MV-4-11 (cell line): ENCODE measurements around the gene C11orf54.
A peak's percentile ranks its signal among the peaks of the same experiment; 100 is the strongest.

Experiments
- DNase-seq: peaks from one replicate; lab custom pipeline; 2025; lab: John Stamatoyannopoulos, UW

The C11orf54 gene

DNA sequence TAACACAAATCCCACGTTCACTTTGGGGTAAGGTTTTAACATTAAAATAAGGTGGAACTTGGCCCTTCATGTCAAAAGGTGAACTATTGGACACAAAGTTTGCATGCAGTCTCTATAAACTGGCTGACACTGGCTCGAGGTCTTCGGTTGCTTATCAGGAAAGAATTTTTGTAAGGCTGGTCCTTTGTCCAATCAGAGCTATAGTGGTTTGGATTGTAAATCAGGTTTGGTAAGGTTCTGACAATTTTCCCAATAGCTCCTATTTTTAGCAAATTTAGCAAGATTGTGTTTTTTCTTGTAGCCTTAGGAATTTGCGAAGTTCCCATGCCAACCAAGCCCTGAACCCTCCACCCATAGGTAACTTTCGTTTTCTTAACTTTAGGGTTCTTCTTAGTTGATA, 25.0 kb downstream of the C11orf54 start:
- no peak for DNase-seq

DNA sequence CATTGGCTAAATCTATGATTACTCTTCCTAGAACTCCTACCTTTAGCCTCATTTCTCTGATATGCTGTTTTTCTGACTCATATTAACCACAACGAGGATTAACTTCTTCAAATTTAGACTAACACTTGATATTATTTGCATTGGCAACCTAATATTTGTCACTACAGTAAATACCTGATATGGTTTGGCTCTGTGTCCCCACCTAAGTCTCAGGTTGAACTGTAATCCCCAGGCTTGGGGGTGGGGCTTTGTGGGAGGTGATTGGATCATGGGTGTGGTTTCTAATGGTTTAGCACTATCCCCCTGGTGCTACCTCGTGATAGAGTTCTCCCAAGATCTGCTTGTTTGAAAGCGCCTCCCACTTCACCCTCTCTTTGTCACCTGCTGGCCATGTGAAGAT, 25.5 kb downstream of the C11orf54 start:
- no peak for DNase-seq

DNA sequence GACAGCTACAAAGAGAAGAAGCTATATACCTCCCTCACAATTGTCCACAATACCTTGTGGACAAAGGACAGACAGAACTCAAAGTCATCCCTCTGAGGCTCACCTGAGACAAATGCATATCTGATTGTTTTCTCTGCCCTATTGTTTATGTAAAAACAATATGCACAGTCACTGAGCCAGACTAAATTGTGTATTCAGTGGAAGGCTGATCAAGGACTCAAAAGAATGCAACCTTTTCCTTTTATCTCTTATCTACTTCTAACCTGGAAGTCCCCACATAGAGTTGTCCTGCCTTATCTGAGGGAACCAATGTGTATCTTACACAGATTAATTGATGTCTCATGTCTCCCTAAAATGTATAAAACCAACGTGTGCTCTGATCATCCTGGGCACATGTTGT, 28.7 kb downstream of the C11orf54 start:
- DNase-seq = no peak

DNA sequence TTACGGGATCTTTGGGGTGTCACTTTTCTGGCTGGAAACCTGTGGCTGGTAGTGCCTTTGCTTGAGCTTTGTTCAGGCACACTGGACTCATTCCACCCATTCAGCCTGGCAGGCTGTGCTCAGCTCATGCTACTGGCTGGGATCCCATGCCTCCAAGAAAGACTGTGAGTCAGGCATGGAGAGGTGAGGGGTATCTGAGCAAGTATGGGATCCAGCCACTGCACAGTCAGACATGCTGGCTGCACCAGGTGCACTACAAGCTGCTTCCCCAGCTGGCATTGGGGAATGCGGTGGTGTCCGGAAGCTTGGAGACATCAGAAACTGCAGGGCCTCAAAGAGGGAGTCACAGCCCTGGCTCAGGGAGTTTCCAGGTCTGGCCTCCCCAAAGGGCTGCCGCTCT, 30.7 kb downstream of the C11orf54 start:
- no peak for DNase-seq

DNA sequence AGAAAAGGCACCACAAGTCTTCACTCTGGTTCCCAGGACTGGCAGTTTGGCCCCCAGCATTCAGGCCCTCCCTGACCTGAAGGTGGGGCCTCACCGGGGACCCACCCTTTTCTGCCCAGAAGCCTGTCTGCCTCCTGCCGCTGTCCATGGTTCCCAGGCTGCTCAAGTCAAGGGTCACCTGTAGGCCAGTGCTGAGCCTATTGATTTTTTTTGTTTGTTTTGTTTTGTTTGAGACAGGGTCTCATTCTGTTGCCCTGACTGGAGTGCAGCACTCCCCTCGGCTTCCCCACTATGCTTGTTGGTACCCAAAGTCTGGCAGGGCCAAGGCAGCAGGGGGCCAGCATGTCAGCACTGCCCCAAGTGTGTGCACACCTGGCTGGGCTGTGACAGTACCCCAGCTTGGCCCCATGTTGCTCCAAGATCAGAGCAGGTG, 31.6 kb downstream of the C11orf54 start:
- DNase-seq = no peak

DNA sequence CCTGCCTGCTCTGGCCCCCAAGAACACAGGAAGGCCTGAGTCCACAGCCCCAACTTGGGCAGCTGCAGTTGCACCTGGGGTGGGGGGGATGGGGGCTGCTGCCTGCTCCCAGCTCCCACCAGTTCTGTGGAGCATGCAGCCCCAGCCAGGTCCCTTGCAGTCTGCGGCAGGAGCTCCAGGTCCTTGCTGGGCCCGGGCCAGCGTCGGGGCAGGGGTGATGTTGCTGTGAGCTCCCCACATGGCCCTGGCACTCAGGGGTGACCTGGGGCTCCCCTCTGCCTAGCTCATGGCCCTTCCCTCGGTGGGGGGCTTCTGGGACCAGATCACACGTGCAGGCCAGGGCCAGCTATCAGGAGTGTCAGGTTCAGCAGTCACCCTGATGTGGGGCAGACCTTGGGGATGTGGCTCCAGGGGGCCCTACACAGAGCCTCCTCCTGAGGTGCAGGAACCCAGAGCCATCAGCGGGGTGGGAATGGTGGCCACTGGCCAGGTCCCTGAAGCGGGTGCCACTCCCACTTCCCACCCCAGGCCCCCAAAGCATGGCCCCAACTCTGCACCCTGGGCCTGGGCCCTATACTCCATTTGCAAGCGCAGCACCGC, 32.2 kb downstream of the C11orf54 start:
- DNase-seq = no peak

DNA sequence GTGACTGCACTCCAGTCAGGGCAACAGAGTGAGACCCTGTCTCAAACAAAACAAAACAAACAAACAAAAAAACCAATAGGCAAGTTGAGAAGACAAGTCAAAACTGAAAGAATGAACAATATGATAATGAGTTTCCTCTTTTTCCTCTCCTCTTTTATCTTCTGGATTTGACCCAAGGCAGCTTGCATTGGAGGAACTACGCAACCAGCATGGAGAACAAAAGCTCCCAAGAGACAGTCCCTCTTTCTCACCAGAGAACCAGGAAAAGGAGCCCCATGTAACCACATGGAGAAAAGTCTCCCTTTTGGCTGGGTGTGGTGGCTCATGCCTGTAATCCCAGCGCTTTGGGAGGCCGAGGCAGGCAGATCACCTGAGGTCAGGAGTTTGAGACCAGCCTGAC, 33.1 kb downstream of the C11orf54 start:
- DNase-seq = peak; percentile 79

DNA sequence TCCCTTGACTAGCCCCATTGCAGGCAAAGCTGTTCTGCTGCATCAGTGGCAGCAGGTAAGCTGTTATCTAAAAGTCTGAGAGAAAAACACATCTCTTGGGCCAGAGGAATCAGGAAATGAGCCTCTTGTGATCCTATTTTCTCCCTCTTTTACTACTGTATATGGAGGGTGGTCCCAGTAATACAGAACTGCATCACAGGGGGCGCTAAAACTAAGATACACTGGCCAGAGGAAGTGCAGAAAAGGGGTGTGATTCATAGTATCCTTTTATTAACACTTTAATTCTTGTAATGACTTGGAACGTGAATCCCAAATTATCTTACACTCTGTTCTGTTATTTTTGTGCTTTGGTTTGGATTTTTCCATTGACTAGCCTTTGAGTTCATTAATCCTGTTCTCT, 33.8 kb downstream of the C11orf54 start:
- peak; percentile 35 for DNase-seq

DNA sequence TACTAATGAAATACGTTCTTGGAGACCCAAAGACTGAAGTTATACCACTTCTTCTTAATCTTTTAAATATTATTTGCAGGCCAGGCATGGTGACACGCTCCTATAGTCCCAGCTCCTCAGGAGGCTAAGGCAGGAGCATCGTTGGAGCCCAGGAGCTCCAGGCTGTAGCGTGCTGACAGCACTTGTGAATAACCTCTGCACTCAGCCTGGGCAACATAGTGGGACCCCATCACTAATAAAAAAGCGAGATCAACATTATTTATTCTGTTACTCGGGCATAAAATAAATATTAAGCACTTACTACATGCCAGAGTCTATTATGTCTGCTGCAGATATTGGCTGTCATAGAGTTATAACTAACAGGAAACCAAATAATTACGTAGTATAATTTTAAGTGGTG, 41.9 kb downstream of the C11orf54 start:
- DNase-seq = no peak

DNA sequence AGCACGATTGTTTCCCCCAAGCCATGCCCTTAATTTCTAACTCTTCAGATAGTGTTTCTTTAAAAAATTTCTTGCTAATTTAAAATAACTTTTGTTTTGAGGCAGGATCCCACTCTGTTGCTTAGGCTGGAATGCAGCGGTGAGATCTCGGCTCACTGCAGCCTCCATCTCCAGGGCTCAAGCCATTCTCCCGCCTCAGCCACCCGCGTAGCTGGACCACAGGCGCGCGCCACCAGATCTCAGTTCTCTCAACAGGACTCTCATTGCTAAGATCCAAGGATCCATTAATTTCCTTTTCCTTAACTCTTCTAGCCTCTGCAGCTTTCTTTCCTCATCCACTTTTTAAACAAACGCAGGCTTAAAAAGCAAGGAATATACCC, 42.3 kb downstream of the C11orf54 start:
- DNase-seq = no peak

DNA sequence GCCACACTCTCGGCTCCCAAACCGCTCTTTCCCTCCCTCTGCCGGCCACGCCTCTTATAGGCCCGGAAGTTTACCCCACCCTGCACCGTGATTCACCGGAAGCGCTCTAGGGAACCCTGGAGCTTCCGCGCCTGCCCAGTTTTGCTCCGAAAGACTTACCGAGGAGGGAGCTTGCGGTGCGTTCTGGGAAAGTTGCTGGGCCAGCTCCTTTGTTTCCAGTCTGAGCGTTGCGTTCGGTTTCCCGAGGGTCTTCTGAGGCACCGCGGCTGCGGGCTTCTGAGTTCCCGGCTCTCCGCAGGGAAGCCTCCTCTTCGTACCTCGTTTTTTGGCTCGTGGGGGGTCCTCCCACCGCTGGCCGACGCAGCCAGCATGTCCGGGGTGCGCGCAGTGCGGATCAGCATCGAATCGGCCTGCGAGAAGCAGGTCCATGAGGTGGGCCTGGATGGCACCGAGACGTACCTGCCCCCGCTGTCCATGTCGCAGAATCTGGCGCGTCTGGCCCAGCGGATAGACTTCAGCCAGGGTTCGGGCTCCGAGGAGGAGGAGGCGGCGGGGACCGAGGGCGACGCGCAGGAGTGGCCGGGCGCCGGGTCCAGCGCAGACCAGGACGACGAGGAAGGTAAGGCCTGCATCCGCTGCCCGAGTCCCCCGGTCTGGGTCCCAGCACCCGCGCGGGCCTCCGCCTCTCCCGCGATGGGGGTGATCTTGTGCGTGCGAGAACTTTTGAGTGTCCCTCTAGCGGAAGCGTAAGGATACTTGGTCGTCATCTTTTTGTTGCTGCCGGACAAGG, 42.9 kb downstream of the C11orf54 start, which contains the start of gene MED17:
Gene MED17, plus strand, starts transcription at position 138 of the 790 bp plus-strand sequence. Its CDS starts 232 bp downstream, at position 370.
- peak; percentile 87 for DNase-seq

DNA sequence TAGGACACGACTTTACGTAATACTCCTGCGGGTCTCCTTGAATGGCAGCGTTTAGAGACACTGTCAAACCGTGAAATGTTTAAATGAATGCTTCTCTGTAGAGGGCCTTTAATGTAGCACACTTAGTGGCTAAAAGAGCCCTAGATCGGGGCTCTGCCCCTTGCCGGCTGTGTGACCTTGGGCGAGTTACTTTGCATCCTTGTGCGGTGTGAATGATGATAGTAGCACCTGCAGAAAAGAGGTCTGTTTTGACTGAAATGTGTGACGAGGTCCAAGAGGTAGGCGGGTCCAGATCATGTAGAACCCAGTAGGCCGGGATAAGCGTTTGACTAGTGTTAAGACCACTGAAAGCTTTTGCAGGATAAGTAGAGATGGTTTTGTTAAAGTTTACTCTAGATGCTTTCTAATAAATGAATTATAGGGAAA, 43.5 kb downstream of the C11orf54 start:
- no peak for DNase-seq

DNA sequence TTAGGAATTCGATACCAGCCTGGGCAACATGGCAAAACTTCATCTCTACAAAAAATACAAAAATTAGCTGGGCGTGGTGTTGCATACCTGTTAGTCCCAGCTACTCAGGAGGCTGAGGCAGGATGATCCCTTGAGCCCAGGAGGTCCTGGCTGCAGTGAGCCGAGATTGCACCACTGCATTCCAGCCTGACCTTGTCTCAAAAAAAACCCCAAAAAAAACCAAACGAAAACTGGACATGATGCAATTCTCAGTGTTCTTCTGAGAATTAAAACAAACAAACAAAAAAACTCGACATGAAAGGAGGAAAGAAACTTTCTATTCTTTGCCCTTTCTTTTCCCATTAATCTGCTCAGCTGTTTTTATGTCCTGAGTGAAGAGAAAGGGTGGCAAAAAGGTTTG, 50.0 kb downstream of the C11orf54 start:
- no peak for DNase-seq

DNA sequence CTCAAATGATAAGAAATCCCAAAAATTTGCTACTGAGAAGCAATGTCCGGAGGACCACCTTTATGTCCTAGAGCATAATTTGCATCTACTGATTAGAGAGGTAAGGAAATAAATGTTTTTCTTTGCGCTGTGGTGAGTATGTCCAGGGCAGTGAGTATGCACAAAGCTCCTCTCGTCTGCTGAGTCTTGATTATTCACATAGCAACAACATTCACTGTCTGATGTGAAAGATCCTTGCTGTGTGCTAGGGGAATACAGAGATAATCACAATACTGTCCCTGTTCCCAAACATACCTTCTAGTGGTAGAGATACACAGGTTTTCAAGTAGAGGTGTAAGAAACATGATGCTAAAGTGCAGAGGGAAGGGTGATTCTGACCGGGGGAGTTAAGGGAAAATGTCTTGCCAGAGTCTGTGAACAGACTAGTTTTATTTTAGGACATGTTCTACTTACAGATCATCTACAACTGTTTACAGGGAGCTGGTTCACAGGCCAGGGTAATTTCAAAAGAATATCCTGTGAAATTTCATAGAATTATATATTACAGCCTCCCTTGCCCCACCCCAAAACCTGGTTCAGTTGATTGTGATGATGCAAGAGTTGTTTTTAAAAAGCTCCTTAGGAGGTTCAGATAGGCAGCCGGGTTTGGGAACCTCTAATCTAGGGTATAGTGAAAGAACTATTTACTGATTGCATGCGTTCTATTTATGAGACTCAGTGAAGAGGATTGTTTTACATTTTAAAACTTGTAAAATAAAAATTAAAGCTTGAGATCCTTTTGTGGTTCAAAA, 55.2 kb downstream of the C11orf54 start:
- DNase-seq = no peak

DNA sequence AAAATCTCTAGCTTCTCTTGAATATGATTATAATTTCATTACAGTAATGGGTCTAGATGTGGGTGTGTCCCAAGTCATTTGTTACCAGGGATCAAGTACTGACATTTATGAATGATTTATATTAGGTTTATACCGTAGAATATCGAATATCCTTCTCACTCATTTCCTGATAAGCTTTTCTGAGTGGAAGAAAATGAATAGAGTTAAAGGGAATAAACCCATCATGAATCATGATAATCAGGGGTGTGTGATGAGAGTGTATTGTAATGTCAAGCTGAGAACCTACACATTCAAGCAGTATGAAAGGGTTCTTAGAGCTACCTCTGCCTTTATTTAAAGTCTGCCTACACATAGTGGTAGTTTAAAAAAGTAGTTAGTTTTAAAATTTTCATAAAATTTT, 59.9 kb downstream of the C11orf54 start:
- DNase-seq = no peak

DNA sequence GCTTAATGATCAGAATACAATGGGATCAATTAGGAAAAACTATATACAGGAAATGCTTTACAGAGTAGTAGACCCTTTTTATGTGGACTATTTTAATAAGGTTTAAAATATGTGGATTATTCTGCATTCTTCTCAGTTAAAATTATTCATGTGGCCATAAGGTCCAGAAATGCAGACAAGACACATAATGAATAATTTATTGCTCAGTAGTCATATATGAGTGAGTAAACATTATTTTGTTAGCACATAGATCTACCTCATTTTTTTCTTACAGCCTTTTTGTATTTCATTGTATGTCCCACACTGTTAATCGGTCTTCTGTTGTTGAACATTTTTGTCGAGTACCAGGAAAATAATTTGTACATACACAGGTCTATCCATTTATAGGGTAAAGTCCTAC, 63.4 kb downstream of the C11orf54 start:
- no peak for DNase-seq

DNA sequence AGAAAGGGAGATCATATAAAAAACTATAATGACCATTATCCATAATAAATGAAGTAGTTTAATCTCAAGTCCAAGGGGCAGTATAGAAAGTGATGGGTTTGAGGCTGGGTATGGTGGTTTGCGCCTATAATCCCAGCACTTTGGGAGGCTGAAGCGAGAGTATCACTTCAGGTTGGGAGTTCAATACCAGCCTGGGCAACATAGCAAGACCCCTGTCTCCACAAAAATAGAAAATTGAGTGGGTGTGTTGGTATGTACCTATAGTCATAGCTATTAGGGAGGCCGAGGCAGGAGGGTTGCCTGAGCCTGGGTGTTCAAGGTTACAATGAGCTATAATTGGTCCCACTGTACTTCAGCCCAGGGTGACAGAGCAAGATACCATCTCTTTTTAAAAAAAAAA, 66.5 kb downstream of the C11orf54 start:
- no peak for DNase-seq

DNA sequence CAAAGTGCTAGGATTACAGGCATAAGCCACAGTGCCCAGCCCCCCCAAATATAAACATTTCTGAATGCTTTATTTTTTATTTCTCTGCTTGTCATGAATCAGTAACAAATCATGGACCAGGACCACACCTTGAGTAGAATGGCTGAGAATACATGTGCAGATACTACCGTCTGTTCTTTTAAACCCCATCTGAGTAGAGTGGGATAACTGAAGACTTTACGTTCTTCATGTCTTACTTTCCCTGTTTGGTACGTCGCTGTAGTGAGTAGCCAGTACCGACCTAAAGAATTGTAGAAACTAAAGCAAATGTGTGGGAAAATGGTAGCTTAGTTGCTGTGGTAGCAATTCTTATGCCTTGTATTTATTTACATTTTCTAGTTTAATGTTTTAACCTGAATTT, 72.5 kb downstream of the C11orf54 start:
- DNase-seq = no peak
